Liver (tissue), 3 donors: ENCODE measurements around the gene D2HGDH.

Source experiments
- CTCF ChIP-seq: fragments of 150-350 bp; IDR thresholded peaks from 2 replicates; pipeline ENCODE4 v1.5.1; 2017; ENCODE audit warnings: improper control_type of control experiment, low read depth, low read length; ENCODE audit not compliant: missing input control
- EGR1 ChIP-seq, 2 donors: IDR thresholded peaks; 2 replicates each; pipeline ENCODE4 v1.6.1; 2016 to 2018; ENCODE audit warnings: antibody characterized with exemption in 2 of 2, low read depth in 2 of 2
- HNF4A ChIP-seq, 2 donors: conservative IDR thresholded peaks; 2 replicates each; pipeline ENCODE4 v1.6.1; 2016; ENCODE audit warnings: antibody characterized with exemption in 2 of 2, mild to moderate bottlenecking in 2 of 2
- JUND ChIP-seq, 2 donors: IDR thresholded peaks; 2 replicates each; pipeline ENCODE4 v1.6.1; 2016; ENCODE audit warnings: antibody characterized with exemption in 2 of 2
- NR2F2 ChIP-seq: IDR thresholded peaks from 2 replicates; pipeline ENCODE4 v1.6.1; 2016; ENCODE audit warnings: antibody characterized with exemption
- RAD21 ChIP-seq, 2 donors: IDR thresholded peaks; 2 replicates each; pipeline ENCODE4 v1.6.1; 2016; ENCODE audit warnings: antibody characterized with exemption in 2 of 2, mild to moderate bottlenecking in 2 of 2
- RXRA ChIP-seq, 2 donors: IDR thresholded peaks; 2 replicates each; pipeline ENCODE4 v1.6.1; 2017 to 2018; ENCODE audit warnings: antibody characterized with exemption in 2 of 2, mild to moderate bottlenecking in 1 of 2
- SP1 ChIP-seq: IDR thresholded peaks from 2 replicates; pipeline ENCODE4 v1.6.1; 2018; ENCODE audit warnings: antibody characterized with exemption, mild to moderate bottlenecking
- TAF1 ChIP-seq: conservative IDR thresholded peaks from 2 replicates; pipeline ENCODE4 v1.6.1; 2016; ENCODE audit warnings: antibody characterized with exemption, mild to moderate bottlenecking
- TF ChIP-seq, protein P1 (sequence below): IDR thresholded peaks from 2 replicates; pipeline ENCODE4 v1.6.1; 2016; ENCODE audit warnings: antibody characterized with exemption
- TF ChIP-seq, protein P2 (sequence below): IDR thresholded peaks from 2 replicates; pipeline ENCODE4 v1.6.1; 2016; ENCODE audit warnings: antibody characterized with exemption, mild to moderate bottlenecking
- TF ChIP-seq, protein P3 (sequence below): IDR thresholded peaks from 2 replicates; pipeline ENCODE4 v1.6.1; 2016; ENCODE audit warnings: antibody characterized with exemption
- TF ChIP-seq, protein P4 (sequence below): IDR thresholded peaks from 2 replicates; pipeline ENCODE4 v1.6.1; 2016; ENCODE audit warnings: antibody characterized with exemption
- donor health status: healthy.
- donor health status: healthy.

DNA sequence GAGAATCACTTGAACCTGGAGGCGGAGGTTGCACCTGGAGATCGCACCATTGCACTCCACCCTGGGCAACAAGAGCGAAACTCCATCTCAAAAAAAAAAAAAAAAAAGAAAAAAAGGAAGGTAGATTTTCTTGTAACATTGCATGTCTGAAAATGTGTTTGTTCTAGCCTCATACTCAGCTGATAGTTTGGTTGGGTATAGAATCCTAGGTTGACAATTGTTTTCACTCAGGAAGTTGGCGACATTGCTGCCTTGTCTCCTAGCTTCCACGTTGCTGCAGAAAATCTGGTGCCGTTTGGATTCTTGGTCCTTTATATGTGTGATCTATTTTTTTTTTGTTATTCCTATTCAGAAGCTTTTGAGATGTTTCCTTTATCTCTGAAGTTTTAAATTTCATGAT lies 27.9 kb upstream of the D2HGDH start:
- TF ChIP-seq TAF1 = no peak
- TF ChIP-seq CTCF = no peak
- TF ChIP-seq RAD21 (IDR thresholded peaks at IDR 0.05) = no peak
- no peak for TF ChIP-seq HNF4A (conservative IDR thresholded peaks at IDR 0.05)
- TF ChIP-seq SP1 = no peak
- TF ChIP-seq, protein P1, sequence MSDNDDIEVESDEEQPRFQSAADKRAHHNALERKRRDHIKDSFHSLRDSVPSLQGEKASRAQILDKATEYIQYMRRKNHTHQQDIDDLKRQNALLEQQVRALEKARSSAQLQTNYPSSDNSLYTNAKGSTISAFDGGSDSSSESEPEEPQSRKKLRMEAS = no peak
- TF ChIP-seq, protein P2, sequence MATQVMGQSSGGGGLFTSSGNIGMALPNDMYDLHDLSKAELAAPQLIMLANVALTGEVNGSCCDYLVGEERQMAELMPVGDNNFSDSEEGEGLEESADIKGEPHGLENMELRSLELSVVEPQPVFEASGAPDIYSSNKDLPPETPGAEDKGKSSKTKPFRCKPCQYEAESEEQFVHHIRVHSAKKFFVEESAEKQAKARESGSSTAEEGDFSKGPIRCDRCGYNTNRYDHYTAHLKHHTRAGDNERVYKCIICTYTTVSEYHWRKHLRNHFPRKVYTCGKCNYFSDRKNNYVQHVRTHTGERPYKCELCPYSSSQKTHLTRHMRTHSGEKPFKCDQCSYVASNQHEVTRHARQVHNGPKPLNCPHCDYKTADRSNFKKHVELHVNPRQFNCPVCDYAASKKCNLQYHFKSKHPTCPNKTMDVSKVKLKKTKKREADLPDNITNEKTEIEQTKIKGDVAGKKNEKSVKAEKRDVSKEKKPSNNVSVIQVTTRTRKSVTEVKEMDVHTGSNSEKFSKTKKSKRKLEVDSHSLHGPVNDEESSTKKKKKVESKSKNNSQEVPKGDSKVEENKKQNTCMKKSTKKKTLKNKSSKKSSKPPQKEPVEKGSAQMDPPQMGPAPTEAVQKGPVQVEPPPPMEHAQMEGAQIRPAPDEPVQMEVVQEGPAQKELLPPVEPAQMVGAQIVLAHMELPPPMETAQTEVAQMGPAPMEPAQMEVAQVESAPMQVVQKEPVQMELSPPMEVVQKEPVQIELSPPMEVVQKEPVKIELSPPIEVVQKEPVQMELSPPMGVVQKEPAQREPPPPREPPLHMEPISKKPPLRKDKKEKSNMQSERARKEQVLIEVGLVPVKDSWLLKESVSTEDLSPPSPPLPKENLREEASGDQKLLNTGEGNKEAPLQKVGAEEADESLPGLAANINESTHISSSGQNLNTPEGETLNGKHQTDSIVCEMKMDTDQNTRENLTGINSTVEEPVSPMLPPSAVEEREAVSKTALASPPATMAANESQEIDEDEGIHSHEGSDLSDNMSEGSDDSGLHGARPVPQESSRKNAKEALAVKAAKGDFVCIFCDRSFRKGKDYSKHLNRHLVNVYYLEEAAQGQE = no peak
- no peak for TF ChIP-seq RXRA (IDR thresholded peaks at IDR 0.05)
- no peak for TF ChIP-seq NR2F2
- TF ChIP-seq, protein P3, sequence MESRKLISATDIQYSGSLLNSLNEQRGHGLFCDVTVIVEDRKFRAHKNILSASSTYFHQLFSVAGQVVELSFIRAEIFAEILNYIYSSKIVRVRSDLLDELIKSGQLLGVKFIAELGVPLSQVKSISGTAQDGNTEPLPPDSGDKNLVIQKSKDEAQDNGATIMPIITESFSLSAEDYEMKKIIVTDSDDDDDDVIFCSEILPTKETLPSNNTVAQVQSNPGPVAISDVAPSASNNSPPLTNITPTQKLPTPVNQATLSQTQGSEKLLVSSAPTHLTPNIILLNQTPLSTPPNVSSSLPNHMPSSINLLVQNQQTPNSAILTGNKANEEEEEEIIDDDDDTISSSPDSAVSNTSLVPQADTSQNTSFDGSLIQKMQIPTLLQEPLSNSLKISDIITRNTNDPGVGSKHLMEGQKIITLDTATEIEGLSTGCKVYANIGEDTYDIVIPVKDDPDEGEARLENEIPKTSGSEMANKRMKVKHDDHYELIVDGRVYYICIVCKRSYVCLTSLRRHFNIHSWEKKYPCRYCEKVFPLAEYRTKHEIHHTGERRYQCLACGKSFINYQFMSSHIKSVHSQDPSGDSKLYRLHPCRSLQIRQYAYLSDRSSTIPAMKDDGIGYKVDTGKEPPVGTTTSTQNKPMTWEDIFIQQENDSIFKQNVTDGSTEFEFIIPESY = no peak
- TF ChIP-seq, protein P4, sequence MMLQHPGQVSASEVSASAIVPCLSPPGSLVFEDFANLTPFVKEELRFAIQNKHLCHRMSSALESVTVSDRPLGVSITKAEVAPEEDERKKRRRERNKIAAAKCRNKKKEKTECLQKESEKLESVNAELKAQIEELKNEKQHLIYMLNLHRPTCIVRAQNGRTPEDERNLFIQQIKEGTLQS = no peak
- no peak for TF ChIP-seq EGR1 (IDR thresholded peaks at IDR 0.05; ENCODE audit: low read depth in 2 of 2)
- no peak for TF ChIP-seq JUND (IDR thresholded peaks at IDR 0.05)
